NCI-H2171 treated with DMSO at 0.1 percent for 48 hours (cell line): Measurements from ENCODE around the gene SLC7A10.
"Not testable (repeated sequence)": the region's sequence is repeated elsewhere in the genome, so short reads cannot be mapped to it uniquely, and the experiment has no call there.

Experiments used
- DNase-seq: peaks from one replicate; lab custom pipeline; 2025; lab: John Stamatoyannopoulos, UW

The SLC7A10 gene

GRCh38 chr19:33201886-33202545 is 23.6 kb downstream of the SLC7A10 start:
- no peak for DNase-seq

GRCh38 chr19:33201473-33201872 is 24.2 kb downstream of the SLC7A10 start:
- no peak for DNase-seq

GRCh38 chr19:33199441-33200265 is 26.0 kb downstream of the SLC7A10 start:
- no peak for DNase-seq

GRCh38 chr19:33198169-33198568 is 27.5 kb downstream of the SLC7A10 start:
- DNase-seq: no peak

- DNase-seq: no peak
Measured at GRCh38 chr19:33197591-33198000, 28.1 kb downstream of the SLC7A10 start.

GRCh38 chr19:33196446-33197193 is 29.0 kb downstream of the SLC7A10 start:
- no peak for DNase-seq

GRCh38 chr19:33195645-33196347 is 29.9 kb downstream of the SLC7A10 start:
- no peak for DNase-seq

- DNase-seq: no peak
Measured at GRCh38 chr19:33194886-33195644, 30.6 kb downstream of the SLC7A10 start.

GRCh38 chr19:33194532-33194885 is 31.1 kb downstream of the SLC7A10 start:
- no peak for DNase-seq

GRCh38 chr19:33193865-33194362 is 31.7 kb downstream of the SLC7A10 start, which contains the start of gene LRP3:
TSS of gene LRP3 (plus strand) at chr19:33194330. CDS start at chr19:33194786, 456 bp downstream.
- peak; percentile 56 for DNase-seq

- no peak for DNase-seq
Measured at GRCh38 chr19:33193269-33193864, 32.3 kb downstream of the SLC7A10 start.

GRCh38 chr19:33192010-33192409 is 33.6 kb downstream of the SLC7A10 start:
- no peak for DNase-seq

- no peak for DNase-seq
Measured at GRCh38 chr19:33191501-33191900, 34.1 kb downstream of the SLC7A10 start.

- not testable (repeated sequence) for DNase-seq
Measured at GRCh38 chr19:33191092-33191491, 34.6 kb downstream of the SLC7A10 start.

- no peak for DNase-seq
Measured at GRCh38 chr19:33189453-33189852, 36.2 kb downstream of the SLC7A10 start.

GRCh38 chr19:33187183-33187540 is 38.5 kb downstream of the SLC7A10 start:
- no peak for DNase-seq

GRCh38 chr19:33186431-33187182 is 39.0 kb downstream of the SLC7A10 start:
- no peak for DNase-seq

- DNase-seq: no peak
Measured at GRCh38 chr19:33177417-33177979, 48.2 kb downstream of the SLC7A10 start.

GRCh38 chr19:33176670-33177416 is 48.8 kb downstream of the SLC7A10 start:
- DNase-seq: peak; percentile 99
